ENCODE measurements around the gene CHD6. TPM values are rescaled to one million over a fixed set of nuclear protein-coding genes. Genes with fewer than 3 reads are reported as not detected.
A peak's percentile ranks its signal among the peaks of the same experiment; 100 is the strongest.

The CHD6 gene
- total and polyA plus RNA-seq, 2 of the 13 experiments (the other 11 are each of a cell fraction or from before 2014, with no cell fraction given): 14.4 to 52.0 TPM

- TF ChIP-seq REST (IDR thresholded peaks at IDR 0.05; ENCODE audit: borderline replicate concordance in 1 of 2, low read depth in 1 of 2, low read length in 2 of 2): no peak
- no peak for TF ChIP-seq PAF1 (CRISPR knock-in tag; IDR thresholded peaks at IDR 0.05)
- no peak for TF ChIP-seq CSRNP1 (CRISPR knock-in tag; IDR thresholded peaks at IDR 0.05)
- TF ChIP-seq RAD51 (IDR thresholded peaks at IDR 0.05; ENCODE audit: borderline replicate concordance): no peak
- TF ChIP-seq CBX2 (IDR thresholded peaks at IDR 0.05; ENCODE audit: low read depth, low read length): no peak
- no peak for TF ChIP-seq CBX2 (CRISPR knock-in tag; IDR thresholded peaks at IDR 0.05; ENCODE audit: low read depth)
- TF ChIP-seq ZFX (CRISPR knock-in tag; IDR thresholded peaks at IDR 0.05; ENCODE audit: low read depth): peak; percentile 82
- TF ChIP-seq CERS6 (CRISPR knock-in tag; IDR thresholded peaks at IDR 0.05): no peak
- no peak for TF ChIP-seq ZBTB42 (CRISPR knock-in tag; IDR thresholded peaks at IDR 0.05)
- TF ChIP-seq FOSL1 (CRISPR knock-in tag; IDR thresholded peaks at IDR 0.05; ENCODE audit: borderline replicate concordance): no peak
- peak; percentile 90 for TF ChIP-seq ZMYM3 (CRISPR knock-in tag; IDR thresholded peaks at IDR 0.05)
- TF ChIP-seq POLR2AphosphoS2 (IDR thresholded peaks at IDR 0.05; ENCODE audit: low read depth, low read length): no peak
- no peak for TF ChIP-seq ZNF503 (CRISPR knock-in tag; IDR thresholded peaks at IDR 0.05)
- no peak for TF ChIP-seq PREB (CRISPR knock-in tag; IDR thresholded peaks at IDR 0.05)
- TF ChIP-seq SRSF4 (IDR thresholded peaks at IDR 0.05; ENCODE audit: low read depth, low read length, poor library complexity, severe bottlenecking): no peak
- no peak for TF ChIP-seq ZNF773 (CRISPR knock-in tag; IDR thresholded peaks at IDR 0.05; ENCODE audit: borderline replicate concordance)
- TF ChIP-seq ZBTB20 (CRISPR knock-in tag; IDR thresholded peaks at IDR 0.05; ENCODE audit: borderline replicate concordance, low read depth): peak; percentile 85; the same call in 1 of the 2 replicates
- TF ChIP-seq KLF16 (CRISPR knock-in tag; IDR thresholded peaks at IDR 0.05): no peak
- no peak for TF ChIP-seq ZNF12 (CRISPR knock-in tag; IDR thresholded peaks at IDR 0.05)
Observed at GRCh38 chr20:41395667-41396664, 222.2 kb downstream of the CHD6 start (continued).

Measured in HepG2 (cell line).